IPS DF 6.9 (cell line): ENCODE data around the gene SS18.

Experiments used
- DNase-seq: peaks from one replicate; pipeline ENCODE4 v3.0.0-alpha.2; 2013; ENCODE audit warnings: low read depth, low spot score
- H3K27ac ChIP-seq: one replicate; pipeline ENCODE4 v1.5.1; 2013; ENCODE audit warnings: low read length, control low read depth
- H3K27me3 ChIP-seq: 2 replicates; pipeline ENCODE4 v1.6.1; 2013; ENCODE audit warnings: mild to moderate bottlenecking, low read length; ENCODE audit not compliant: control insufficient read depth, insufficient read depth
- H3K36me3 ChIP-seq: 2 replicates; pipeline ENCODE4 v1.6.1; 2013; ENCODE audit warnings: low read length; ENCODE audit not compliant: control insufficient read depth, insufficient read depth
- H3K4me1 ChIP-seq: 2 replicates; pipeline ENCODE4 v1.6.1; 2013; ENCODE audit warnings: low read length; ENCODE audit not compliant: control insufficient read depth, insufficient read depth
- H3K4me3 ChIP-seq: 2 replicates; pipeline ENCODE4 v1.5.1; 2013; ENCODE audit warnings: mild to moderate bottlenecking, low read length
- H3K9me3 ChIP-seq: 2 replicates; pipeline ENCODE4 v1.6.1; 2013; ENCODE audit warnings: low read length, inconsistent platforms; ENCODE audit not compliant: control insufficient read depth, insufficient read depth
- WGBS: extraction: QIAGEN DNeasy Blood & Tissue Kit; methylation state at CpG from one replicate; pipeline ENCODE4 v1.1.7; 2013; ENCODE audit warnings: mixed read lengths, missing lambda C conversion rate; ENCODE audit not compliant: insufficient read length, insufficient coverage; 5-methylcytosine and 5-hydroxymethylcytosine counted together

The SS18 gene

DNA sequence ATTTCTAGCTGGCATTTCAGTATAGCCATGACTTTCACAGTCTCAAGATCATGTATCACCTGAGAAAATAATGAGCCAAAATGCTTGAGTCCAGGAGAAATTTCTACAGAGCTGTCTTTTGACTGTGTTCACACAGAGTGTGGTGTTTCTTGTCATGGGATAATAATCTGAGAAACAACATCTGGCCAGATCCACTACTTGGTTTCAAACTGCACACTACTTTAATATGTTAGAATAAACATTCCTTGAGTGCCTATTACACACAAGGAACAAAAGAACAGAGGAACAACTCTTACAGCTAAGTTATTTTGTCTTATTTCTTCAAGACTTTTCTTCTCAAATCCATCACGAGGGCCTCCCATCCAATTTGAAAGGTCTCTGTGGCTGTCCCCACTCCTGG, 108.3 kb downstream of the SS18 start:
- no peaks in the 10 kb centered on the region for H3K36me3 ChIP-seq
- H3K27me3 ChIP-seq: no peaks in the 10 kb centered on the region
- no CpG with 5 or more reads among the region's 1 CpG for WGBS
- H3K9me3 ChIP-seq: no peaks in the 10 kb centered on the region
- DNase-seq: no peak
- H3K27ac ChIP-seq: no peak overlapping the region
- no peaks in the 10 kb centered on the region; the same call in 1 of the 2 replicates for H3K4me1 ChIP-seq
- no peak overlapping the region for H3K4me3 ChIP-seq

DNA sequence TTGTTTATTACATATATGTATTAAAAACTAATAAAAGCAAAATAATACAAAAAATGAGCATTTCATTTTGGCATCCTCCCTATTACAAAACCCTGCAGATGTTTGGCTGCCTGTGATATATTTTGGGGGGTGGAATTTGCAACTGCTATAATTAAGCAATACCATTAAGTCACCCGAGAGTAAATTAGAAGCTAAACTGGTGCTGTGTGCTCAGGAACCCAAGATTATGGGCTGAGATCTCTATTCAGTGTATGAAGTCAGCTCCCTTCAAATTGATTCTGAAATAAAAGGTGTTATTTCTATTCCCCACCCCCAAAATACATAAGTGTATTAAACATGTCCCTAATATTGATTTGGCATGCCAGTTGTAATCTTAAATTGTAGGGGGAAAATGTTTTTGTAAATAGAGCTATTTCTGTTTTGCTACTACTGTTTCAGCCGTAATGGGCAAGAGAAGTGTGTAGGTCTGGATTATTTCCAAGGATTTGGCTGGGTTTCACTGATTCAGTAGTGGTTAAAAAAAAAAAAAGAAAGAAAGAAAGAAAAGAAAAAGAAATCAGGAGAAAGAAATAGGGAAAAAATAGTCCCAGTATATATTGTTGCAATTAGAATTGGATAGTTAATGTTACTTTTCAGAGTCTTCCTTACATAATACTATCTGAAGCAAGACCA, 110.9 kb downstream of the SS18 start:
- Histone ChIP-seq H3K4me3 (no peak overlapping the region), H3K27ac (no peak overlapping the region), H3K27me3 (no peaks in the 10 kb centered on the region)

DNA sequence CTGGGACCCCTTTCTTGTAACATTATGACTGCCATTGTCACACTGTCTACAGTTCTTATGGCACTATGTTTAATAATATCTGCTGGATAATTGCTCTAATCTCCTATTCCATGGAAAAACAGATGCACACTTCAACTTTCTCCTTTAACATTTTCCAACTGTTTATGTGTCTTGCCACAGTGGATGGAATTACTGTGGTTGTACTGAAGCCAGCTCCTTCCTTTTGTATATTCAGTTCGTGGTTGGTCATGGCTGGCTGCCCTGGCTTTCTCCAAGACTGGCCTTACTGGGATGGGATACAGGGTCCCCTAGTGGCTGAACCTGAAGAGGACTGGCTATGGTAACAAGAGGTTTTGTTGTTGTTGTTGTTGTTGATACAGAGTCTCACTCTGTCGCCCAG, 113.9 kb downstream of the SS18 start:
- Histone ChIP-seq H3K27me3 (no peaks in the 10 kb centered on the region), H3K4me3 (no peak overlapping the region), H3K9me3 (no peaks in the 10 kb centered on the region), H3K36me3 (no peaks in the 10 kb centered on the region), H3K27ac (no peak overlapping the region), H3K4me1 (no peaks in the 10 kb centered on the region)
- no peak for DNase-seq
- WGBS: no CpG with 5 or more reads among the region's 2 CpGs

More for the DNA sequence above, 110.9 kb downstream of the SS18 start:
- WGBS: no CpG with 5 or more reads among the region's 2 CpGs
- Histone ChIP-seq H3K4me1 (no peaks in the 10 kb centered on the region; the same call in 1 of the 2 replicates), H3K9me3 (no peaks in the 10 kb centered on the region), H3K36me3 (no peaks in the 10 kb centered on the region)
- DNase-seq: no peak

DNA sequence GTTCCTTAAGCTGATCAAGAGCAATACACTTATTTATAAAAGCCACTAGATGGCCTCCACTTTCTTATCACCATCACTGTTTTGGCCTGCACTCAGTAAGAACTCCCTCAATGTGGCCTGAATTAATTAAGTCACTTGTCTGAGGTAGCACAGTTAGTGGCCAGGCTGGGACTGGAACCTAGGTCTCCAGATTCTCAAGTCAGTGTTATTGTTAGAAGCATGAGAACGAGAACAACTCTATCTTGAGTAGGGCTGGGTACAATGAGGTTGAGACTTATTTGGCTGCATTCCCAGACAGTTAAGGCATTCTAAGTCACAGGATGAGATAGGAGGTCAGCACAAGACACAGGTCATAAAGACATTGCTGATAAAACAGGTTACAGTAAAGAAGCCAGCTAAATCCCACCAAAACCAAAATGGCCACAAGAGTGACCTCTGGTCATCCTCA, 115.8 kb downstream of the SS18 start:
- Histone ChIP-seq H3K36me3 (no peaks in the 10 kb centered on the region), H3K4me3 (no peak overlapping the region), H3K27ac (no peak overlapping the region), H3K4me1 (no peaks in the 10 kb centered on the region), H3K27me3 (no peaks in the 10 kb centered on the region), H3K9me3 (no peaks in the 10 kb centered on the region)
- DNase-seq: no peak
- WGBS: no CpG with 5 or more reads among the region's 1 CpG
